ENCODE results near the gene HMCN2.

GRCh38 chr9:130304643-130305042 lies 39.1 kb downstream of the HMCN2 start:
- TF ChIP-seq EP300 (IDR thresholded peaks at IDR 0.05) (no peak), CTCF (IDR thresholded peaks at IDR 0.05) (no peak), POLR2A (IDR thresholded peaks at IDR 0.05) (no peak), POLR2AphosphoS5 (IDR thresholded peaks at IDR 0.05) (no peak)
